Esophagus squamous epithelium (tissue), 5 donors: Measurements from ENCODE around the gene PEX26. TPM values are rescaled to one million over a fixed set of nuclear protein-coding genes. Genes with fewer than 3 reads are reported as not detected.
"Not testable (repeated sequence)": the region's sequence is repeated elsewhere in the genome, so short reads cannot be mapped to it uniquely, and the experiment has no call there.

ENCODE experiments used
- DNase-seq: peaks from one replicate; lab custom pipeline; 2025; lab: John Stamatoyannopoulos, UW
- H3K27ac ChIP-seq, 4 donors: fragments of 200-600 bp; sonication (generic); one replicate each; pipeline ENCODE4 v1.5.1; 2016 to 2019; ENCODE audit warnings: mild to moderate bottlenecking in 1 of 4
- H3K27me3 ChIP-seq, 4 donors: fragments of 200-600 bp; sonication (generic); 1 replicate in 3 of 4; 2 replicates in 1 of 4; pipeline versions ENCODE4 v1.5.1 to v1.6.0; 2017 to 2021; ENCODE audit warnings: antibody characterized with exemption in 1 of 4
- H3K36me3 ChIP-seq, 3 donors: fragments of 200-600 bp; sonication (generic); one replicate each; pipeline ENCODE4 v1.5.1; 2016 to 2019
- H3K4me1 ChIP-seq, 3 donors: fragments of 200-600 bp; sonication (generic); one replicate each; pipeline ENCODE4 v1.5.1; 2017 to 2019
- H3K4me3 ChIP-seq, 4 donors: fragments of 200-600 bp; sonication (generic); 1 replicate in 3 of 4; 2 replicates in 1 of 4; pipeline ENCODE4 v1.5.1; 2016 to 2019; ENCODE audit warnings: mild to moderate bottlenecking in 2 of 4, moderate library complexity in 1 of 4
- H3K9me3 ChIP-seq, 3 donors: fragments of 200-600 bp; sonication (generic); one replicate each; pipeline ENCODE4 v1.5.1; 2016 to 2019
- POLR2A ChIP-seq, 4 donors: fragments of 450-650 bp; IDR thresholded peaks; one replicate each; pipeline ENCODE4 v1.6.1; 2017; ENCODE audit warnings: antibody characterized with exemption in 4 of 4, mild to moderate bottlenecking in 4 of 4, moderate library complexity in 3 of 4
- WGBS, 2 donors: methylation state at CpG; one replicate each; pipeline ENCODE4 v1.1.5; 2018; 5-methylcytosine and 5-hydroxymethylcytosine counted together
- intact Hi-C: fragments of 100-400 bp; cut with DNase I; formaldehyde crosslinking; loops from one replicate; pipeline ENCODE4 v1.15.0; 2022
- total RNA-seq, 4 donors: library from RNA; depleted of rRNA; stranded (reverse); fragments of >200 nt; gene quantifications; one replicate each; pipeline ENCODE4 v1.1.0, GENCODE V29; 2016
- TF ChIP-seq, protein P1 (sequence below), 6 experiments: fragments of 450-650 bp in 4 of 6; fragments of 200-600 bp in 2 of 6; sonication (generic) in 2 of 6; IDR thresholded peaks; one replicate each; pipeline ENCODE4 v1.5.1; 2016 to 2019; ENCODE audit warnings: antibody characterized with exemption in 6 of 6, mild to moderate bottlenecking in 4 of 6, moderate library complexity in 4 of 6
- donor health status: DM: yes; HTN: yes; CAD: no.

PEX26 gene
- total RNA-seq, 4 donors from 2014 or later: 17.2 to 32.3 (median 22.9) TPM

DNA sequence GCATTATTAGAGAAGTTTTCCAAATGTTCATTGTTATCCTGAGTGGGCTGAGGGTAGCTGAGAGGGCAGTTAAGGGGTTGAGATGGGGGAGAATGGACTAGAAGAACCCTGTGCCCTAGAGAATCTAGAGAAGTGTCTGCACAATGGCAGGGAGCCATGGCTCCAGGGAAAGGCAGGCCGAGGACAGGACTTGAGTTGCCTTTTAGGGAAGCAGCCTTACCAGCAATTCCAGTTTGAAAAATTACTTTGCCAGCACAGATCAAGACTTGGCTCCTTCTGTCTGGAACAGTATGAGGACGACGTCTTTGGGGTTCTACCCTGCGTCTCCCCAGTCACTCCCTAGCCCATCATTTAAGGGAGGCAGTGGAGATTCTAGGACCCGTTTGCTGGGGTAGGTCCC, 27.7 kb upstream of the PEX26 start:
- TF ChIP-seq, protein P1, sequence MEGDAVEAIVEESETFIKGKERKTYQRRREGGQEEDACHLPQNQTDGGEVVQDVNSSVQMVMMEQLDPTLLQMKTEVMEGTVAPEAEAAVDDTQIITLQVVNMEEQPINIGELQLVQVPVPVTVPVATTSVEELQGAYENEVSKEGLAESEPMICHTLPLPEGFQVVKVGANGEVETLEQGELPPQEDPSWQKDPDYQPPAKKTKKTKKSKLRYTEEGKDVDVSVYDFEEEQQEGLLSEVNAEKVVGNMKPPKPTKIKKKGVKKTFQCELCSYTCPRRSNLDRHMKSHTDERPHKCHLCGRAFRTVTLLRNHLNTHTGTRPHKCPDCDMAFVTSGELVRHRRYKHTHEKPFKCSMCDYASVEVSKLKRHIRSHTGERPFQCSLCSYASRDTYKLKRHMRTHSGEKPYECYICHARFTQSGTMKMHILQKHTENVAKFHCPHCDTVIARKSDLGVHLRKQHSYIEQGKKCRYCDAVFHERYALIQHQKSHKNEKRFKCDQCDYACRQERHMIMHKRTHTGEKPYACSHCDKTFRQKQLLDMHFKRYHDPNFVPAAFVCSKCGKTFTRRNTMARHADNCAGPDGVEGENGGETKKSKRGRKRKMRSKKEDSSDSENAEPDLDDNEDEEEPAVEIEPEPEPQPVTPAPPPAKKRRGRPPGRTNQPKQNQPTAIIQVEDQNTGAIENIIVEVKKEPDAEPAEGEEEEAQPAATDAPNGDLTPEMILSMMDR (IDR thresholded peaks at IDR 0.05): no peak
- no peak for TF ChIP-seq POLR2A (IDR thresholded peaks at IDR 0.05)
- Histone ChIP-seq H3K27me3 (no peaks in the 10 kb centered on the region), H3K27ac (peak overlapping the region; percentile 77 to 91 (median 88)), H3K9me3 (no peaks in the 10 kb centered on the region), H3K36me3 (no peaks in the 10 kb centered on the region), H3K4me3 (no peak overlapping the region), H3K4me1 (peaks cover 4 to 43% (median 13%) of the 10 kb centered on the region in 3 donors)
- intact Hi-C loops: no loop called here
- DNase-seq: no peak
- WGBS, 2 donors: 9 to 56% methylated on average over 4 to 5 of the region's 5 CpGs

DNA sequence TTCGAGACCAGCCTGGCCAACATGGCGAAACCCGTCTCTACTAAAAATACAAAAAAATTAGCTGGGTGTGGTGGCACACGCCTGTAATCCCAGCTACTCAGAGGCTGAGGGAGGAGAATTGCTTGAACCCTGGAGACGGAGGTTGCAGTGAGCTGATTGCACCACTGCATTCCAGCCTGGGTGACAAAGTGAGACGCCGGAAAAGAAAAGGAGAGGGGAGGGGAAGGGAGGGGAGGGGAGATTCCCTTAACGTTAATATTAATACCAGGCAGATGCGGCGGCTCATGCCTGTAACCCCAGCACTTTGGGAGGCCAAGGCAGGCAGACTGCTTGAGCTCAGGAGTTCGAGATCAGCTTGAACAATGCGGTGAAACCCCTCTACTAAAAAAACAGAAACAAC, 26.7 kb upstream of the PEX26 start:
- H3K9me3 ChIP-seq, intact Hi-C loops, H3K36me3 ChIP-seq, DNase-seq, H3K4me3 ChIP-seq, H3K27me3 ChIP-seq: not testable (repeated sequence)
- peak overlapping the region; percentile 77 to 91 (median 88) for H3K27ac ChIP-seq
- 51 to 56% methylated on average over 10 to 11 of the region's 12 CpGs for WGBS, 2 donors
- peaks cover 7 to 43% (median 17%) of the 10 kb centered on the region in 3 donors for H3K4me1 ChIP-seq

DNA sequence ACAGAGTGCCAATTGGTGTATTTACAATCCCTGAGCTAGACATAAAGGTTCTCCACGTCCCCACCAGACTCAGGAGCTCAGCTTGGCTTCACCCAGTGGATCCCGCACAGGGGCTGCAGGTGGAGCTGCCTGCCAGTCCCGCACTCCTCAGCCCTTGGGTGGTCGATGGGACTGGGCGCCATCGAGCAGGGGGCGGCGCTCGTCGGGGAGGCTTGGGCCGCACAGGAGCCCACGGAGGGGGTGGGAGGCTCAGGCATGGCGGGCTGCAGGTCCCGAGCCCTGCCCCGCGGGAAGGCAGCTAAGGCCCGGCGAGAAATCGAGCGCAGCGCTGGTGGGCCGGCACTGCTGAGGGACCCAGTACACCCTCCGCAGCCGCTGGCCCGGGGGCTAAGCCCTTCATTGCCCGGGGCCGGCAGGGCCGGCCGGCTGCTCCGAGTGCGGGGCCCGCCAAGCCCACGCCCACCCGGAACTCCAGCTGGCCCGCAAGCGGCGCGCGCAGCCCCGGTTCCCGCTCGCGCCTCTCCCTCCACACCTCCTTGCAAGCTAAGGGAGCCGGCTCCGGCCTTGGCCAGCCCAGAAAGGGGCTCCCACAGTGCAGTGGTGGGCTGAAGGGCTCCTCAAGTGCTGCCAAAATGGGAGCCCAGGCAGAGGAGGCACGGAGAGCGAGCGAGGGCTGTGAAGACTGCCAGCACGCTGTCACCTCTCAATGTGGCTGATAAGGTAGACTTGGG, 24.4 kb upstream of the PEX26 start:
- H3K27me3 ChIP-seq, H3K27ac ChIP-seq, H3K9me3 ChIP-seq, H3K4me3 ChIP-seq, intact Hi-C loops, H3K36me3 ChIP-seq, DNase-seq: not testable (repeated sequence)
- 80 to 96% methylated on average over 2 to 12 of the region's 49 CpGs for WGBS, 2 donors
- H3K4me1 ChIP-seq: peaks cover 18 to 64% (median 28%) of the 10 kb centered on the region in 3 donors

DNA sequence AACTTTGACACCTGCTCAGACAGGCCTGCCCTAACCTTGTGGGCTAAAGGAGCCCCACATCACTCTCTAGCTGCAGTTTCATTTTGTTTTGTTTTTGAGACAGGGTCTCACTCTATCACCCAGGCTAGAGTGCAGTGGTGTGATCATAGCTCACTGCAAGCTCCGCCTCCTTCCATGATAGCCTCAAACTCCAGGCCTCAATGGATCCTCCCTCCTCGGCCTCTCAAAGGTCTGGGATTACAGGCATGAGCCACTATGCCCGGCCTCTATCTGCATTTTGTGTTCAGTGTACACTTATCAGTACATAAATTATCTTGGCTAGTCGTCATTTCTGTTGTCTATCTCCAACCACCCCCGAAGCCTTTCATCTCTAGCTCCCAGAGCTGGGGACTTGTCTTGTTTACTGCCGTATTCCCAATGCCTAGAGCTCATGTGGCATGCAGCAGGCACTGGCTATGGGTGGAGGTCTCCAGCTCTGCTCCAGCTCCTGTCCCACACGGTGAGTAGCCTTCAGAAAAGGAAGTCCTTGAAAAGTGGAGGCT, 22.1 kb upstream of the PEX26 start:
- Histone ChIP-seq H3K36me3 (no peaks in the 10 kb centered on the region), H3K4me1 (peaks cover 14 to 40% (median 17%) of the 10 kb centered on the region in 3 donors), H3K4me3 (no peak overlapping the region), H3K9me3 (no peaks in the 10 kb centered on the region), H3K27me3 (no peaks in the 10 kb centered on the region), H3K27ac (peak overlapping the region; percentile 50 to 87 (median 80))
- no peak for DNase-seq
- intact Hi-C loops: no loop called here
- 71 to 88% methylated on average over 6 to 7 of the region's 7 CpGs for WGBS, 2 donors
- TF ChIP-seq, protein P1 (IDR thresholded peaks at IDR 0.05): no peak
- TF ChIP-seq POLR2A (IDR thresholded peaks at IDR 0.05): no peak

DNA sequence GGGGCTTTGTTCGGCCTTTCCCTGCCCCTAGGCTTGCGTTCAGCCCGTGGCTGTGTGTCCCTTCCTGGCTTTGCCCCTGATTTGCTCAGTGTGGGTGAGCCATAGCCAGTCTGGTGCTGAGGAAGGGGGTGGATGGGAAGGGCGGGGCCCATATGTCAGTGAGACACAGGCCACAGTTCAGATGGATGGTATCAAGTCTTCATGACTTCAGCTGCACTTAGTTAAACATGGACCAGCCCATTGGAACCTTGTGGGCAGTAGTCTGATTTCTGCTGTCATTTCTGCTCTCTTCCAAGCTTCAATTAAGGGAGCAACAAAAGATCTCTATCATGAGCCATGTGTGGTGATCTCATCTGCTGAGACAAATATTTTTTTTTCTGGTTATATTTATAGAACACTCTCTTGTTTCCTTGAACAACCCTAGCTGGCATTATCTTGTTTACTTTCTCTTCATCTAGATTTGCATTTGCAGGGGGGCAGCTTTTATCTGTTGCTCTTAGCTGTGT, 21.6 kb upstream of the PEX26 start:
- intact Hi-C loops: no loop called here
- H3K36me3 ChIP-seq: no peaks in the 10 kb centered on the region
- no peaks in the 10 kb centered on the region for H3K9me3 ChIP-seq
- peaks cover 14 to 39% (median 15%) of the 10 kb centered on the region in 3 donors for H3K4me1 ChIP-seq
- no peak for TF ChIP-seq POLR2A (IDR thresholded peaks at IDR 0.05)
- TF ChIP-seq, protein P1 (IDR thresholded peaks at IDR 0.05): no peak
- no CpG with 5 or more reads among the region's 4 CpGs for WGBS, 2 donors
- no peak overlapping the region for H3K4me3 ChIP-seq
- no peak for DNase-seq
- H3K27me3 ChIP-seq: no peaks in the 10 kb centered on the region
- peak overlapping the region; percentile 50 to 87 (median 80) for H3K27ac ChIP-seq

DNA sequence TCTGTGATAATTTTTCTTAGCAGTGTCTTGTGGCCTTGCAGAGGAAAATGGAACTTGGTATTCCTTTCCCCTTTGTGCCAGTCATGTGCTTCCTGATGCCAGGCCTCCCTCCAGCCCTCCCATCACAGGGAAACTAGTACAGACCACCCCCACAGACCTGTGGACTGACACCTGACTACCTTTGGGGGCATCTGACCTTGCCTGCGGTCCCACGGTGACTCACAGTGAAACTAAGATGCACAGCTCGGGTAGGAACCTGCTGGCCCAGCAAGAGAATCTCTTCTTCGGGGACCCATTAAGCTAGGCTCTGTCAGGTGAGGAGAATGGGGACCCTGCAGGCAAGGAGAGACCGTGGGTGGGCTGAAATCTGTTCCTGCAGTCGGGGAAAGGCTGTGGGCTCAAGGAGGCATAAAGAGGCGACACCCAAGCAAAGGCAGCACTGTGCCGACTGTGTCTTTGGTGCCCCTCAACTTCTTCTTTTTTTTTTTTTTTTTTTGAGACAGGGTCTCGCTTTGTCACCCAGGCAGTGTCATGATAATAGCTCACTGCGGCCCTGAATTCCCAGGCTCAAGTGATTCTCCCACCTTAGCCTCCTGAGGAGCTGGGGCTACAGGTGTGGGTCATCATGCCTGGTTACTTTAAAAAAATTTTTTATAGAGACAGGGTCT, 20.8 kb upstream of the PEX26 start:
- no peaks in the 10 kb centered on the region for H3K36me3 ChIP-seq
- H3K4me1 ChIP-seq: peaks cover 14 to 36% (median 15%) of the 10 kb centered on the region in 3 donors
- no peak for DNase-seq
- H3K9me3 ChIP-seq: no peaks in the 10 kb centered on the region
- H3K27ac ChIP-seq: peak overlapping the region; percentile 36 to 87 (median 80)
- no peak overlapping the region for H3K4me3 ChIP-seq
- TF ChIP-seq, protein P1 (IDR thresholded peaks at IDR 0.05): no peak
- no peak for TF ChIP-seq POLR2A (IDR thresholded peaks at IDR 0.05)
- intact Hi-C loops: no loop called here
- no peaks in the 10 kb centered on the region for H3K27me3 ChIP-seq
- 74 to 80% methylated on average over 6 to 8 of the region's 10 CpGs for WGBS, 2 donors
